Measurements from ENCODE around the gene CSNK2B. TPM values are rescaled to one million over a fixed set of nuclear protein-coding genes. Genes with fewer than 3 reads are reported as not detected.

Gene CSNK2B
- total and polyA plus RNA-seq, 11 donors = 111 to 323 (median 124) TPM

GRCh38 chr6:31702819-31703716, 37.2 kb downstream of the CSNK2B start, which contains the start of gene ABHD16A:
Gene ABHD16A, minus strand, starts transcription at chr6:31703324. Its CDS starts 43 bp downstream, at chr6:31703281.
- peak; percentile 96 to 99 (median 98) for ATAC-seq
- peak in 2 of 12 donors; percentile 14 to 20 for TF ChIP-seq CTCF (IDR thresholded peaks at IDR 0.05)
- TF ChIP-seq POLR2A (IDR thresholded peaks at IDR 0.05) = peak; percentile 88 to 98
- H3K27me3 ChIP-seq = no peaks in the 10 kb centered on the region
- WGBS, 4 donors = 1 to 2% (median 1%) methylated on average over 38 to 54 of the region's 54 CpGs
- H3K9me3 ChIP-seq = no peaks in the 10 kb centered on the region
- intact Hi-C loops (cut with DNase I) = loop anchor here in 4 of 10 donors (2.0 to 5.0 kb wide), 3 partner anchors 26 to 129 kb away; partner anchors contain the start of genes DDAH2 (in 2 of the 4) and CLIC1 (in 1 of the 4)
- peak within 1 kb of the TSS; percentile 58 to 99 (median 78) for H3K4me3 ChIP-seq
- H3K27ac ChIP-seq = peak within 1 kb of the TSS; percentile 90 to 100 (median 98)
- peak; percentile 99 to 100 (median 99) for DNase-seq
- peaks cover 0 to 32% (median 25%) of the 10 kb centered on the region in 9 donors for H3K36me3 ChIP-seq
- H3K4me1 ChIP-seq = peaks cover 3 to 30% (median 21%) of the 10 kb centered on the region in 12 donors

GRCh38 chr6:31705931-31706330, 40.1 kb downstream of the CSNK2B start:
- 90 to 94% (median 93%) methylated on average over 6 of the region's 6 CpGs for WGBS, 4 donors
- intact Hi-C loops (cut with DNase I) = no loop called here
- H3K27me3 ChIP-seq = no peaks in the 10 kb centered on the region
- peaks cover 3 to 25% (median 18%) of the 10 kb centered on the region in 12 donors for H3K4me1 ChIP-seq
- TF ChIP-seq POLR2A (IDR thresholded peaks at IDR 0.05) = no peak
- no peak for TF ChIP-seq CTCF (IDR thresholded peaks at IDR 0.05)
- DNase-seq (peak in 1 of 5 donors; percentile 3), ATAC-seq (no peak)
- H3K4me3 ChIP-seq = no peak overlapping the region
- H3K36me3 ChIP-seq = peaks cover 0 to 6% (median 2%) of the 10 kb centered on the region in 9 donors
- no peaks in the 10 kb centered on the region for H3K9me3 ChIP-seq
- no peak overlapping the region for H3K27ac ChIP-seq

- peak in 1 of 5 donors; percentile 15 for DNase-seq
- no peak for ATAC-seq
- Histone ChIP-seq H3K27ac (no peak within 1 kb of the TSS), H3K9me3 (no peaks in the 10 kb centered on the region), H3K36me3 (no peaks in the 10 kb centered on the region), H3K27me3 (no peaks in the 10 kb centered on the region), H3K4me1 (peaks cover 3 to 24% (median 11%) of the 10 kb centered on the region in 12 donors), H3K4me3 (no peak within 1 kb of the TSS)
- no peak for TF ChIP-seq POLR2A (IDR thresholded peaks at IDR 0.05)
- WGBS, 4 donors = 8 to 31% (median 22%) methylated on average over 3 of the region's 3 CpGs
- intact Hi-C loops (cut with DNase I) = no loop called here
Measured at GRCh38 chr6:31706599-31706998, 40.7 kb downstream of the CSNK2B start, which contains the start of gene LY6G6F. Gene LY6G6F, plus strand, starts transcription at chr6:31706866. Its CDS starts 41 bp downstream, at chr6:31706907.

GRCh38 chr6:31707701-31708100, 41.8 kb downstream of the CSNK2B start:
- H3K9me3 ChIP-seq = no peaks in the 10 kb centered on the region
- 86 to 100% (median 92%) methylated on average over 2 to 10 of the region's 10 CpGs for WGBS, 4 donors
- no peak overlapping the region for H3K27ac ChIP-seq
- no peak for TF ChIP-seq CTCF (IDR thresholded peaks at IDR 0.05)
- intact Hi-C loops (cut with DNase I) = no loop called here
- H3K4me3 ChIP-seq = no peak overlapping the region
- DNase-seq (peak in 1 of 5 donors; percentile 9), ATAC-seq (no peak)
- peaks cover 0 to 16% (median 5%) of the 10 kb centered on the region in 12 donors for H3K4me1 ChIP-seq
- no peaks in the 10 kb centered on the region for H3K27me3 ChIP-seq
- H3K36me3 ChIP-seq = no peaks in the 10 kb centered on the region
